Testis (tissue), 2 donors: ENCODE results near the gene MAEA.

Experiments
- POLR2A ChIP-seq: fragments of 450-650 bp; IDR thresholded peaks from one replicate; pipeline ENCODE4 v1.6.1; 2017; ENCODE audit warnings: antibody characterized with exemption, mild to moderate bottlenecking, moderate library complexity
- TF ChIP-seq, protein P1 (sequence below), 3 experiments: fragments of 450-650 bp in 2 of 3; fragments of 200-600 bp in 1 of 3; sonication (generic) in 1 of 3; IDR thresholded peaks; one replicate each; pipeline ENCODE4 v1.5.1; 2016 to 2019; ENCODE audit warnings: antibody characterized with exemption in 3 of 3, mild to moderate bottlenecking in 2 of 3, moderate library complexity in 1 of 3

DNA sequence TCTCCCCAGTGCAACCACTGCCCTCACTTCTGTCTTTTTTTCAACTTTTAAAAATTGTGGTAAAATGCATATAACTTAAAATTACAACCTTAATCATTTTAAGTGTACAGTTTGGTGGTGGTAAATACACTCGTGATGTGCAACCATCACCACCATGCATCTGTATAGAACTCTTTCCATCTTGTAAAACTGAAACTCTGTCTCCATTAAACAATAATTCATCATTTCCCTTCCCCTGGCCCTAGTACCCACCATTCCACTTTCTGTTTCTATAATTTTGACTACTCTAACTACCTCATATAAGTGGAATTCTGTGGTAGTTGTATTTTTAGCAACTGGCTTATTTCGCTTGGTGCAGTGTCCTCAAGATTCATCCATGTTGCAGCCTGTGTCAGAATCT, 34.0 kb upstream of the MAEA start:
- TF ChIP-seq, protein P1, sequence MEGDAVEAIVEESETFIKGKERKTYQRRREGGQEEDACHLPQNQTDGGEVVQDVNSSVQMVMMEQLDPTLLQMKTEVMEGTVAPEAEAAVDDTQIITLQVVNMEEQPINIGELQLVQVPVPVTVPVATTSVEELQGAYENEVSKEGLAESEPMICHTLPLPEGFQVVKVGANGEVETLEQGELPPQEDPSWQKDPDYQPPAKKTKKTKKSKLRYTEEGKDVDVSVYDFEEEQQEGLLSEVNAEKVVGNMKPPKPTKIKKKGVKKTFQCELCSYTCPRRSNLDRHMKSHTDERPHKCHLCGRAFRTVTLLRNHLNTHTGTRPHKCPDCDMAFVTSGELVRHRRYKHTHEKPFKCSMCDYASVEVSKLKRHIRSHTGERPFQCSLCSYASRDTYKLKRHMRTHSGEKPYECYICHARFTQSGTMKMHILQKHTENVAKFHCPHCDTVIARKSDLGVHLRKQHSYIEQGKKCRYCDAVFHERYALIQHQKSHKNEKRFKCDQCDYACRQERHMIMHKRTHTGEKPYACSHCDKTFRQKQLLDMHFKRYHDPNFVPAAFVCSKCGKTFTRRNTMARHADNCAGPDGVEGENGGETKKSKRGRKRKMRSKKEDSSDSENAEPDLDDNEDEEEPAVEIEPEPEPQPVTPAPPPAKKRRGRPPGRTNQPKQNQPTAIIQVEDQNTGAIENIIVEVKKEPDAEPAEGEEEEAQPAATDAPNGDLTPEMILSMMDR (IDR thresholded peaks at IDR 0.05): no peak
- TF ChIP-seq POLR2A: no peak
